Large intestine (tissue), 3 donors: ENCODE results near the gene UIMC1. TPM values are rescaled to one million over a fixed set of nuclear protein-coding genes. Genes with fewer than 3 reads are reported as not detected.

ENCODE experiments used
- DNase-seq, 2 donors: peaks; one replicate each; pipeline versions ENCODE4 v3.0.0 to v3.0.0-alpha.2; 2013
- H3K27ac ChIP-seq: one replicate; pipeline ENCODE4 v1.5.1; 2013; ENCODE audit warnings: low read length
- H3K27me3 ChIP-seq: 2 replicates; pipeline ENCODE4 v1.6.1; 2013; ENCODE audit warnings: low read length; ENCODE audit not compliant: control insufficient read depth, insufficient read depth
- H3K36me3 ChIP-seq: 2 replicates; pipeline ENCODE4 v1.6.1; 2013; ENCODE audit warnings: low read length; ENCODE audit not compliant: control insufficient read depth, insufficient read depth
- H3K4me1 ChIP-seq: one replicate; pipeline ENCODE4 v1.6.1; 2013; ENCODE audit warnings: low read length; ENCODE audit not compliant: control insufficient read depth, insufficient read depth
- H3K4me3 ChIP-seq: one replicate; pipeline ENCODE4 v1.5.1; 2013; ENCODE audit warnings: low read length
- H3K9me3 ChIP-seq: one replicate; pipeline ENCODE4 v1.6.1; 2013; ENCODE audit warnings: mild to moderate bottlenecking, low read depth, low read length, moderate library complexity; ENCODE audit not compliant: control insufficient read depth
- WGBS: methylation state at CpG from one replicate; pipeline ENCODE4 v1.1.5; 2013; ENCODE audit warnings: low lambda C conversion rate; ENCODE audit not compliant: insufficient coverage; 5-methylcytosine and 5-hydroxymethylcytosine counted together
- polyA plus RNA-seq: library from polyadenylated mRNA; unstranded; fragments of 120-200 nt; gene quantifications from one replicate; pipeline ENCODE4 v1.2.1, GENCODE V29; 2013

The UIMC1 gene
- polyA plus RNA-seq, 1 donor: 31.1 TPM

- Histone ChIP-seq H3K4me3 (no peak overlapping the region), H3K36me3 (peaks cover 9% of the 10 kb centered on the region), H3K9me3 (no peaks in the 10 kb centered on the region), H3K27ac (no peak overlapping the region), H3K4me1 (no peaks in the 10 kb centered on the region), H3K27me3 (no peaks in the 10 kb centered on the region)
- no CpG with 5 or more reads among the region's 5 CpGs for WGBS
- no peak for DNase-seq
Measured at GRCh38 chr5:177036443-177036842, 29.9 kb upstream of the UIMC1 start.

GRCh38 chr5:177035976-177036375 is 29.4 kb upstream of the UIMC1 start:
- H3K4me3 ChIP-seq: no peak overlapping the region
- no CpG with 5 or more reads among the region's 1 CpG for WGBS
- H3K4me1 ChIP-seq: no peaks in the 10 kb centered on the region
- H3K9me3 ChIP-seq: peaks cover 2% of the 10 kb centered on the region
- no peaks in the 10 kb centered on the region for H3K27me3 ChIP-seq
- no peak overlapping the region for H3K27ac ChIP-seq
- no peak for DNase-seq
- H3K36me3 ChIP-seq: peaks cover 6% of the 10 kb centered on the region

- no peaks in the 10 kb centered on the region for H3K4me1 ChIP-seq
- no peak for DNase-seq
- no peak overlapping the region for H3K27ac ChIP-seq
- no peaks in the 10 kb centered on the region for H3K27me3 ChIP-seq
- WGBS: no CpG with 5 or more reads among the region's 6 CpGs
- H3K9me3 ChIP-seq: peaks cover 4% of the 10 kb centered on the region
- no peak overlapping the region for H3K4me3 ChIP-seq
- peaks cover 14% of the 10 kb centered on the region for H3K36me3 ChIP-seq
Measured at GRCh38 chr5:177029498-177029897, 22.9 kb upstream of the UIMC1 start.

- H3K4me3 ChIP-seq: no peak overlapping the region
- H3K4me1 ChIP-seq: peaks cover 6% of the 10 kb centered on the region
- peaks cover 4% of the 10 kb centered on the region for H3K9me3 ChIP-seq
- peaks cover 11% of the 10 kb centered on the region for H3K36me3 ChIP-seq
- no peaks in the 10 kb centered on the region for H3K27me3 ChIP-seq
- no peak for DNase-seq
- no peak overlapping the region for H3K27ac ChIP-seq
- no CpG with 5 or more reads among the region's 2 CpGs for WGBS
Measured at GRCh38 chr5:177027665-177028064, 21.1 kb upstream of the UIMC1 start.

GRCh38 chr5:177025101-177025601 is 18.6 kb upstream of the UIMC1 start:
- no peak overlapping the region for H3K27ac ChIP-seq

GRCh38 chr5:177024559-177024958 is 18.0 kb upstream of the UIMC1 start:
- WGBS: no CpG with 5 or more reads among the region's 1 CpG
- no peak overlapping the region for H3K4me3 ChIP-seq
- H3K9me3 ChIP-seq: no peaks in the 10 kb centered on the region
- H3K36me3 ChIP-seq: peaks cover 8% of the 10 kb centered on the region
- H3K27ac ChIP-seq: no peak overlapping the region
- H3K27me3 ChIP-seq: no peaks in the 10 kb centered on the region
- DNase-seq: no peak
- peaks cover 12% of the 10 kb centered on the region for H3K4me1 ChIP-seq

More at GRCh38 chr5:177025101-177025601, 18.6 kb upstream of the UIMC1 start:
- Histone ChIP-seq H3K4me1 (peaks cover 12% of the 10 kb centered on the region), H3K36me3 (peaks cover 11% of the 10 kb centered on the region), H3K9me3 (no peaks in the 10 kb centered on the region), H3K4me3 (no peak overlapping the region), H3K27me3 (no peaks in the 10 kb centered on the region)
- DNase-seq: no peak
- WGBS: 100% methylated on average over 1 of the region's 3 CpGs

GRCh38 chr5:177023303-177023664 is 16.7 kb upstream of the UIMC1 start:
- H3K27me3 ChIP-seq: no peaks in the 10 kb centered on the region
- H3K36me3 ChIP-seq: peaks cover 2% of the 10 kb centered on the region
- peak overlapping the region; percentile 75 for H3K4me3 ChIP-seq
- peak in 1 of 2 donors; percentile 41 for DNase-seq
- H3K9me3 ChIP-seq: no peaks in the 10 kb centered on the region
- peaks cover 12% of the 10 kb centered on the region for H3K4me1 ChIP-seq
- H3K27ac ChIP-seq: peak overlapping the region; percentile 44
- WGBS: no CpG with 5 or more reads among the region's 6 CpGs

- Histone ChIP-seq H3K9me3 (no peaks in the 10 kb centered on the region), H3K27me3 (no peaks in the 10 kb centered on the region), H3K27ac (peak within 1 kb of the TSS; percentile 44), H3K4me3 (peak within 1 kb of the TSS; percentile 75), H3K4me1 (peaks cover 12% of the 10 kb centered on the region), H3K36me3 (peaks cover 2% of the 10 kb centered on the region)
- DNase-seq: peak; percentile 90
- WGBS: 0% methylated on average over 1 of the region's 77 CpGs
Measured at GRCh38 chr5:177022386-177023302, 16.1 kb upstream of the UIMC1 start, which contains the start of gene ZNF346. TSS of gene ZNF346 (plus strand) at chr5:177022696. CDS start at chr5:177022739, 43 bp downstream.

- Histone ChIP-seq H3K4me1 (peaks cover 12% of the 10 kb centered on the region), H3K9me3 (no peaks in the 10 kb centered on the region), H3K4me3 (no peak overlapping the region), H3K27me3 (no peaks in the 10 kb centered on the region), H3K36me3 (peaks cover 2% of the 10 kb centered on the region), H3K27ac (no peak overlapping the region)
- WGBS: 100% methylated on average over 1 of the region's 2 CpGs
- no peak for DNase-seq
Measured at GRCh38 chr5:177020033-177020432, 13.5 kb upstream of the UIMC1 start.

GRCh38 chr5:177018341-177018740 is 11.8 kb upstream of the UIMC1 start:
- no peaks in the 10 kb centered on the region for H3K9me3 ChIP-seq
- H3K4me1 ChIP-seq: peaks cover 10% of the 10 kb centered on the region
- no peak for DNase-seq
- no peaks in the 10 kb centered on the region for H3K36me3 ChIP-seq
- no peaks in the 10 kb centered on the region for H3K27me3 ChIP-seq
- H3K4me3 ChIP-seq: no peak overlapping the region
- no CpG with 5 or more reads among the region's 2 CpGs for WGBS
- no peak overlapping the region for H3K27ac ChIP-seq
